ENCODE results near the gene KCNT2.

DNA sequence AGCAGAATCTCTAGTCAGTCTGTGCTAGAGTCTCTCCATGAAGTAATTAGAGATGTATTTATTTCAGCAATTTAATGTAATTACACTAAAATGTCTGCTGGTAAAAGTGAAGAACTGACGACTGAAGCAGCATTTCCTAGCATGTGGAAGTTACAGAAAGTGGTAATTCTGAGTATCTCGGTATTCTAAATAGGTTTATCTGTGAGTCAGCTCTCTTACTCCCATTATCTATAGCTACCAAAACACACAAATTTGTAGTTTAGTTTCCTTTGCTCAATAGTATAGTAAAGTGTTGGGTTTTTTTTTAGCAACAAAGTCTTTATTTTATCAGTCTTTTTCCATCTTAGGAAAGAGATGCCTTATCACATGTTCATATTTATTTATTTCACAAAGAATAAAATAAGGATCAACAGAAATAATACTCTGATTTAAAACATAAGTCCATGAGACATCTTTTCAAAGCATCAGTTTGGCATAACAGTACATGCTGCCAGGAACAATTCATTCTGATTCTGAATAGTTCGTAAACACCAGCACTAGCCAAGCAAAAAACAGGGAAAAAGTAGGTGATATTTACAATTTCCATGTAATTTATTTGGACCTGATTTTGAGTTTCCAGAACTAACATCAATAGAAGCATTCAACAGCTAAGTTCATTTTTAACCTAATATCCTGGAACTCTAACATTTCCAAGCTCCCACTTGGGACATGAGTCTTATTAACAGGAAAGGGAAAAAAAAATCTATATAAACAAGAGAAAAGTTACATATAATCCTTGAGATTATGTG, 76.3 kb downstream of the KCNT2 start:
- TF ChIP-seq, protein P1, sequence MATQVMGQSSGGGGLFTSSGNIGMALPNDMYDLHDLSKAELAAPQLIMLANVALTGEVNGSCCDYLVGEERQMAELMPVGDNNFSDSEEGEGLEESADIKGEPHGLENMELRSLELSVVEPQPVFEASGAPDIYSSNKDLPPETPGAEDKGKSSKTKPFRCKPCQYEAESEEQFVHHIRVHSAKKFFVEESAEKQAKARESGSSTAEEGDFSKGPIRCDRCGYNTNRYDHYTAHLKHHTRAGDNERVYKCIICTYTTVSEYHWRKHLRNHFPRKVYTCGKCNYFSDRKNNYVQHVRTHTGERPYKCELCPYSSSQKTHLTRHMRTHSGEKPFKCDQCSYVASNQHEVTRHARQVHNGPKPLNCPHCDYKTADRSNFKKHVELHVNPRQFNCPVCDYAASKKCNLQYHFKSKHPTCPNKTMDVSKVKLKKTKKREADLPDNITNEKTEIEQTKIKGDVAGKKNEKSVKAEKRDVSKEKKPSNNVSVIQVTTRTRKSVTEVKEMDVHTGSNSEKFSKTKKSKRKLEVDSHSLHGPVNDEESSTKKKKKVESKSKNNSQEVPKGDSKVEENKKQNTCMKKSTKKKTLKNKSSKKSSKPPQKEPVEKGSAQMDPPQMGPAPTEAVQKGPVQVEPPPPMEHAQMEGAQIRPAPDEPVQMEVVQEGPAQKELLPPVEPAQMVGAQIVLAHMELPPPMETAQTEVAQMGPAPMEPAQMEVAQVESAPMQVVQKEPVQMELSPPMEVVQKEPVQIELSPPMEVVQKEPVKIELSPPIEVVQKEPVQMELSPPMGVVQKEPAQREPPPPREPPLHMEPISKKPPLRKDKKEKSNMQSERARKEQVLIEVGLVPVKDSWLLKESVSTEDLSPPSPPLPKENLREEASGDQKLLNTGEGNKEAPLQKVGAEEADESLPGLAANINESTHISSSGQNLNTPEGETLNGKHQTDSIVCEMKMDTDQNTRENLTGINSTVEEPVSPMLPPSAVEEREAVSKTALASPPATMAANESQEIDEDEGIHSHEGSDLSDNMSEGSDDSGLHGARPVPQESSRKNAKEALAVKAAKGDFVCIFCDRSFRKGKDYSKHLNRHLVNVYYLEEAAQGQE (IDR thresholded peaks at IDR 0.05), result no peak
- TF ChIP-seq, protein P2, sequence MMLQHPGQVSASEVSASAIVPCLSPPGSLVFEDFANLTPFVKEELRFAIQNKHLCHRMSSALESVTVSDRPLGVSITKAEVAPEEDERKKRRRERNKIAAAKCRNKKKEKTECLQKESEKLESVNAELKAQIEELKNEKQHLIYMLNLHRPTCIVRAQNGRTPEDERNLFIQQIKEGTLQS (IDR thresholded peaks at IDR 0.05), result no peak
- TF ChIP-seq EGR1 (IDR thresholded peaks at IDR 0.05; ENCODE audit: low read depth in 2 of 2), result no peak

All from liver (tissue), 2 donors.